ENCODE data around the gene APBA2.

The APBA2 gene

GRCh38 chr15:28915041-28915810 is 29.5 kb downstream of the APBA2 start:
- no peak for DNase-seq (ENCODE audit: low read depth, low spot score)

DNA sequence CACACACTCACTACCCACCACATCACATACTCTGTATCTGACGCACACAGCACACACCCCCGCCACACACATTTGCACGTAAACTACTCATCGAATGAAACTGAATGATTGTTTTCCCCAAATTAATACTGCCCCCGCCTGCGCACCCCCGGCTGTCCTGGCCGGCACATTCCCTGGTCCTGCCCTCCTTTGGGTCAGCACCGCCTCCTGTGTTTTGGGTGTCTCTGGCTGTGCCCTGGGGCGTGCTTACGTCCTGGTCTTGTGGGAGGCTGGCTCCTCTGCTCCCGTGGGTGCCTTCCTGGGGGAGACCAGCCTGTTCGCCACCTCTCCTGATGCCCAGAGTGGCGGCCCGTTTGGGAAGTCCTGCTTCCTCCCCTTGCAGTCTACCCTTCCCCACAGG is 30.2 kb downstream of the APBA2 start:
- DNase-seq (ENCODE audit: low read depth, low spot score): no peak

DNA sequence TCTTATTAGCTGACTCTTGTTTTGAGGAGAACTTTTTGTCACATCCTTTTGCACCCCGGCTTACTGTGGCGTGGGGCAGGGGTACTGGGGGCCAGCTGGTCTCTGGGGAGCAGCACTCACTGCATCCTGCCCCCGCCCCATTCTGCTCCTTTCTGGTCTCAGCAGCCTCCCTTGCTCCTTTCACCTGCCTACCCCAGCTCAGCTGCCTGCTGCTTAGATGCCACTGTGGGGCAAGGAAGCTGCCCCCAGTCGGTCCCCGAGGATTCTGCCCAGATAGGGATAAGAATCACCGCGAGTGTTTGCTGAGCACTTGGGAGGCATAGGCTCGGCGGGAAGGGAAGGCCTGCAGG is 32.0 kb downstream of the APBA2 start:
- DNase-seq (ENCODE audit: low read depth, low spot score): no peak

- peak; percentile 97 for DNase-seq (ENCODE audit: low read depth, low spot score)
These were observed 32.6 kb downstream of the APBA2 start for GRCh38 chr15:28918141-28918983.

DNA sequence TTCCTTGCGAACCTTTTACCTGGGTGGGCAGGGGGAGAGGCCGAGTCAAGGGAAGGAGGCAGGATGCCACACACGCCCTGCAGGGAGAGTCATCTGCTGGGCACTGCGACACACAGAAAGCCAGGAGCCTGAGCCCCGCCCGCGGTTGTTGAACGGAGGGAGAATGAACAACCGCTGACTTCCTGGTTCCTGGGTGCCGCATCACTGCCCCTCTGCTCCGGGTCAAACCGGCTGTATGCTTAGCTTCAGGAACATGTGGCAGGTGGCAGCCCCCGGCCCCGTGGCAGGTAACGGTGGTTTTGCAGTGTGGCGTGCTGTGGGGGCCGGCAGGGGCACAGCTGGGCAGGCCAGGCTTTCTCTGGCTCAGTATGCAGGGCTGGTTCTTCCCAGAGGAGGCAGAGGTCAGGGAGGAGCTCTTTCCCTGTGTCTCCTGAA is 33.4 kb downstream of the APBA2 start:
- peak; percentile 56 for DNase-seq (ENCODE audit: low read depth, low spot score)

GRCh38 chr15:28919679-28920655 is 34.2 kb downstream of the APBA2 start:
- DNase-seq (ENCODE audit: low read depth, low spot score): no peak

DNA sequence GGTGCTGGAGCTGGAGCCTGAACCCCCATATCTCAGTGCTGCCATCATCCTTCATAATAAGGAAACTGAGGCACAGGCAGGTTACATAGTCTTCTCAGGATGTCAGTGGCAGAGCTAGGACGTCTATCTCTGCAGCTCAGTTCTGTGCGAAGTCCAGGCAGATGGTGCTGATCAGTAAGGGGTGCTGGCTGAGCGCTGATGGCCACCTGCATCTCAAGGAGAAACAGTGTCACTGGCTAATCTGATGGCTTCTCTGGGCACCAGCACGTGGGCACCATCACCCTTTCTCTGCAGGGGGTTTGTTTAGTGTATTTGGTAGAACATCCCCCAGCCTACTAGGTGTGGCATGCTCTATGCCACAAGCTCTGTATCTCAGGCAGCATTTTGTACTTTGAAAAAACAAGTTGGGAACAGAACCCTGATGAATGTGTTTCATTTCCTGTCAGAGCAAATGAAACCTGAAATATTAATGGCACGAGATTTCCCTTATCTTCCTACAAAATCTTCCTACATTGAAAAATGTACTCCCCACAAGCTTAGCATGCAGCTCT is 35.1 kb downstream of the APBA2 start:
- DNase-seq (ENCODE audit: low read depth, low spot score): no peak

DNA sequence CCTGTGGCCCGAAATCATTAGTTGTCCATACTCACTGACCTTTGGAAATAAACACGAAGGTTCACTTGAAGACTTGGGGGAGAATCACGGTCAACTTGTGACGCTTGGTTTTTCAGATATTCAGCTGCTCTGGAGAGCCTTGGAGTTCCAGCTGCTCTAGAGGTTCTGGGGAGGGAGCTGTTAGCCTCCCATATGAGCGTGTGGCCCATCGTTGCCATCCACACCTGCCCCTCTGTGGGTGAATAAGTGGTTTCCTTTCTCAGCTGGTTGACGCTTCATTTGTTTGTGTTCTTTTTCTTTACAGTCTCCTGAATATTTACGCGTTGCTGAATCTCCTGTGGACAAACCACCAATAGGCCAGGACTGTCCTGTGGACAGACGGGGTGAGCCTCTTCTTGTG is 35.6 kb downstream of the APBA2 start:
- no peak for DNase-seq (ENCODE audit: low read depth, low spot score)

- no peak for DNase-seq (ENCODE audit: low read depth, low spot score)
These were observed 36.3 kb downstream of the APBA2 start for GRCh38 chr15:28921919-28922706.

DNA sequence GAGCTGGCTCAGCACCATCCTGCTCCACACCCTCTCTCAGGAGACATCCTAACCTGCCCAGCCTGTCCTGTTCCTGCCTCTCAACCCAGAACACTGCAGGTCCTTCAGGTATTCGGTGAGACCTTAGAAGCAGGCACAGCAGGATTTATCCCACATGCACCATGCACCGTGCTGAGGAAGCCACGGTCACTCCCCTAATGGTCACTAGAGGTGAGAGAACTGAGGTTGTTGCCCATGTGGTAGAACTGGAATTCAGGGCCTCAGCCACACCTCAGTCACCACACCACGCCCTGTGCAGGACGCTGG is 36.9 kb downstream of the APBA2 start:
- no peak for DNase-seq (ENCODE audit: low read depth, low spot score)

DNA sequence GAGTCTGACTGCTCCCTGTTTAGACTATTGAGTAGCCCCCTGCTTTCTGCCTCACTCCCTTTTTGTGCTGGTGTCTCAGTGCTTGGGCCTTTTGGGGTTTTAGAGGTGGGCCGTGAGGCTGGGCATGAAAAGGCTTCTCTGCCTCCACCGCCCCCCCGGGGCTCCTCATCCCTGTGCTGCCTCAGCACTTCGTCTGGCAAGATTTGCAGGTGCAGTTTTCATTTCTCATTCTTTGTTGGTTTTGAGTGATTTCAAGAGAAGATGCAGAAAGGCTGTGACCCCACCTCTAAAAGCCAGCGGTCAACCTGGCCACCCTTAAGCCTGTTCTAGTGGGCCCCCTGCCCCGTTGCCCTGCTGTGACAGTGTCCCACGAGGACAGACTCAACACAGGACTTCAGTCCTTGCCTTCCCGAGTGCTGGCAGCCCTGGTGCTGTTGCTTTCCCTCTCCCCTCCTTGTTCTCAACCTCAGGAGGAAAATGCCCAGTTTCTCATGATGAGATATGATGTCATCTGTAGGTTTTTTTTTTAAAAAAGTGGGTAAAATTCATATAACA is 38.0 kb downstream of the APBA2 start:
- no peak for DNase-seq (ENCODE audit: low read depth, low spot score)

DNA sequence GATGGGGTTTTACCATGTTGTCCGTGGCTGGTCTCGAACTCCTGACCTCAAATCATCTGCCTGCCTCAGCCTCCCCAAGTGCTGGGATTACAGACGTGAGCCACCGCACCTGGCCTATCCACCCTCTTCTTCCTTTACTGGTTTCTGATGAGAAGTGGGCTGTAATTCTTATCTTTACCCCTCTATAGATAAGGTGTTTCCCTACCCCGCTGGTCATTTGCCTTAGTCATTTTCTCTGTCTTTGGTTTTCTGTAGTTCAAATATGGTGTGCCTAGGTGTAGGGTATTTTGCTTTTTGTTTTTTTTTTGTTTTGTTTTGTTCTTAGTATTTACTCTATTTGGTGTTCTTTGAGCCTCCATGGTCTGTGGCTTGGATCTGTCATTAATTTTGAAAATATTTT is 41.3 kb downstream of the APBA2 start:
- DNase-seq (ENCODE audit: low read depth, low spot score): no peak

DNA sequence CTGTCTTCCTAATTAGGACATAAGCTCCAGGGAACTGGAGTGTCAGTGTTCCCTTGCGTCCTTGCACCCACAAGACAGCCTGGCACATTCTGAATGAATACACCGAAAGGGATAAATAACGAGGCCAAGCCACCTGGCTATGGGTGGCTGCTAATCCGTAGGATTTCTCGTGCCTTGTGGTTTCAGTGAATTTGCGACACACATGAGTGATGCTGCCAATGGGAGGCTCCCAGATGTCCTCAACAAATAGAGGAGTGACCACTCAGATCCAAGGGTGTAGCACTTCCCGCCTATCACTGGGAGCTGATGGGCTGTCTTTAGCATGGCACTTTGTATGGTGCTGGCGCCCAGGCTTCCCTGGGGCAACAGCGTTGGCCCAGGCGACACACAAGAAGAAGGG is 43.4 kb downstream of the APBA2 start:
- DNase-seq (ENCODE audit: low read depth, low spot score): no peak

- no peak for DNase-seq (ENCODE audit: low read depth, low spot score)
These were observed 44.2 kb downstream of the APBA2 start for GRCh38 chr15:28930011-28930410.

DNA sequence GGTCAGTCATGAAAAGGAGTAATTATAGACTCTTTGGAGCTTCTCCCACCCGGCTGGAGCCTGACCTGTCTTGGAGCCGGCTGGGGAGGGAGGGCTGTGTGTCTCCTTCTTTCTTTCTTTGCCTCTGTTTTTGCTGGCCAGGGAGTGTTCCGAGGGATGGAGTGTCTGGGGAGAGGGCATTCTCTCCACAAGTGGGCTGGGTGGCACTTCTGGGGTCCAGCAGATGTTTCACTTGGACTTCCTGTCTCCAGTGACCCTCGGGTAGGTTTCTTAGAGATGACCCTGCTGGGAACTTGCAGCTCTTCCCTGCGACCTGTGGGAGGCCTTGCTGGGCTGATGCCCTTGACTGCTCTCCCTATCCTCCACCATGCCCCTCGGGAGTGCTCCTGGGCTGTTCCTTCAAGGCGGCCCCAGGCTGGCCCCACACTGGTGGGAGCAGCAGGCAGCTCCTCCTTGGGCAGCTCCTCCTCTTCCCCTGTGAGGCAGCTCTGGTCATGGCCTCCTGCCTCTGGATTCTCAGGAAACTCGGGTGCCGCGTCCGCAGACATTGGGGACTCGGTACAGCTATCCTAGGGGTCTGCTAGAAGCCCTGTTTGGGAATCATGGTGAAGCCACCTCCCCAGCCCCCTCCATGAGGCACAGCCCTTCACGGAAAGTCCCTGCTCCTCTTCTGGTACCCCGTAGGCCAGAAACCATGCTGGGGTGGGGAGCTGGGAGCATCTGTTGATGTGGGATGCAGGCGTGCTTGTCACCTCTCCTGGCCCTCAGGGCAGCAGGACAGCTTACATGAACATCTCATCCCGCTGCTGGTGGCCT is 44.9 kb downstream of the APBA2 start:
- DNase-seq (ENCODE audit: low read depth, low spot score): no peak

- DNase-seq (ENCODE audit: low read depth, low spot score): no peak
These were observed 46.1 kb downstream of the APBA2 start for GRCh38 chr15:28931828-28932227.

DNA sequence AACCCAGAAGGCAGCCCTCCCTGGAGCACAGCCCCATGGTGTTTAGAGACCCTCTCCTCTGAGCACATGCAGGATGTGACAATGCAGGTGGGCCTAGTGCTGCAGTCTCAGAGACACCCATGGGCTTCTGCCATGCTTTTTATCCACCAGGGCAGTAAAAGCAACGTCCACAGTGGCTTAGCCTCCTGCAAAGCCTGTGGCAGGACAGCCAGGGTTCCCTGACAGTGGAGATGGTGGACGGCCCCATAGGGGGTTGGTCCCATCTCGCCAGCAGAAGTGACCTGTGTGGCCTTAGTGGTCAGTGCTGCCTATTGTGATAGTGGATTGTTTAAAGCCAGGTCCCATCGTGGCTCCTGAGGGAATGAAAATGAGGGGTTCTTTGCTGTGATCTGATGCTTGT is 46.6 kb downstream of the APBA2 start:
- no peak for DNase-seq (ENCODE audit: low read depth, low spot score)

GRCh38 chr15:28933710-28934445 is 48.1 kb downstream of the APBA2 start:
- DNase-seq (ENCODE audit: low read depth, low spot score): peak; percentile 27

DNA sequence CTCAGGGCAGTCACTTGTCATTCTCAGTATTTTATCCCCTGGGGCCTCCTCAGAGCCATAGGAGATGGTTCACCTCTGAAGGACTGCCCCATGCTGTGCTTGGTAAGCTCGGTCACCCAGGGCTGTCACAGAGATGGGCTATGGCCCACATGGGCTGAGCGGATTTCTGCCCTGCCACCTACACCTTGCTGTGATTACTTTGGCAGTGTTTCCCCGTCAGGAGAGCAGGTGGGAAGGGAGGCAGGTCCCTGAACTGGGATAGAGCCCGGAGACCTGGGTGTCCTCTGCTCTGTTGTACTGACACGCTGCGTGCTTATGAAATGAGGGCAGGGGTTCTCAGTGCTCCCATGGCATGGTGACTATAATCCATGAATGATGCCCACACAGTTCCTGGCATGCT is 48.9 kb downstream of the APBA2 start:
- no peak for DNase-seq (ENCODE audit: low read depth, low spot score)
